PC-9 (cell line): ENCODE measurements around the gene ARFGAP1. TPM values are rescaled to one million over a fixed set of nuclear protein-coding genes. Genes with fewer than 3 reads are reported as not detected.
A peak's percentile ranks its signal among the peaks of the same experiment; 100 is the strongest.

ENCODE experiments used
- BruUV-seq: library from RNA; stranded (reverse); fragments of 400-500 nt; replicated peaks from 2 replicates; lab custom pipeline; 2021; lab: Mats Ljungman, UMichigan
- CTCF ChIA-PET: fragments of 300-600 bp; sonication (Branson Sonifier 250); formaldehyde crosslinking; loops from one replicate; lab custom pipeline; 2022; ENCODE audit warnings: antibody characterized with exemption; lab: Charles Lee
- POLR2A ChIA-PET: fragments of 300-600 bp; sonication (Branson Sonifier 250); formaldehyde crosslinking; loops from one replicate; lab custom pipeline; 2022; ENCODE audit warnings: antibody characterized with exemption; ENCODE audit not compliant: unreplicated experiment; lab: Charles Lee
- DNase-seq, 2 experiments: peaks; one replicate each; pipeline versions ENCODE4 v3.0.0 to v3.0.0-alpha.2; 2015 to 2022; ENCODE audit warnings: mixed read lengths in 1 of 2
- H2AFZ ChIP-seq: fragments of 200-600 bp; sonication (generic); 2 replicates; pipeline ENCODE4 v1.8.1; 2017; ENCODE audit warnings: antibody characterized with exemption
- H3F3A ChIP-seq: fragments of 200-600 bp; sonication (generic); 2 replicates; pipeline ENCODE4 v1.8.1; 2017; ENCODE audit warnings: antibody characterized with exemption, mild to moderate bottlenecking, low read depth; ENCODE audit not compliant: insufficient read depth
- H3K27ac ChIP-seq: fragments of 200-600 bp; sonication (generic); 2 replicates; pipeline ENCODE4 v1.6.1; 2016; ENCODE audit warnings: mixed run types
- H3K27me3 ChIP-seq: fragments of 200-600 bp; sonication (generic); 2 replicates; pipeline ENCODE4 v1.6.1; 2016; ENCODE audit warnings: low read depth, mixed run types; ENCODE audit not compliant: insufficient read depth
- H3K36me3 ChIP-seq: fragments of 200-600 bp; sonication (generic); 2 replicates; pipeline ENCODE4 v1.6.1; 2016; ENCODE audit warnings: low read depth, mixed run types
- H3K4me1 ChIP-seq: fragments of 200-600 bp; sonication (generic); replicated peaks from 2 replicates; pipeline ENCODE4 v1.6.1; 2016; ENCODE audit warnings: mixed run types; ENCODE audit not compliant: insufficient read depth
- H3K4me2 ChIP-seq: fragments of 200-600 bp; sonication (generic); 2 replicates; pipeline ENCODE4 v1.6.1; 2017; ENCODE audit warnings: mixed run types
- H3K4me3 ChIP-seq: fragments of 200-600 bp; sonication (generic); 2 replicates; pipeline ENCODE4 v1.6.1; 2016; ENCODE audit warnings: mixed run types
- H3K79me2 ChIP-seq: fragments of 200-600 bp; sonication (generic); 2 replicates; pipeline ENCODE4 v1.6.1; 2017; ENCODE audit warnings: low read depth, mixed run types
- H3K9me2 ChIP-seq: fragments of 200-600 bp; sonication (generic); 2 replicates; pipeline ENCODE4 v1.8.1; 2017; ENCODE audit warnings: mild to moderate bottlenecking; ENCODE audit not compliant: insufficient read depth
- H3K9me3 ChIP-seq: fragments of 200-600 bp; sonication (generic); 2 replicates; pipeline ENCODE4 v1.8.1; 2016; ENCODE audit warnings: low read depth; ENCODE audit not compliant: insufficient read depth
- H4K20me1 ChIP-seq: fragments of 200-600 bp; sonication (generic); 2 replicates; pipeline ENCODE4 v1.8.1; 2017; ENCODE audit not compliant: insufficient read depth
- EZH2 ChIP-seq: fragments of 200-600 bp; sonication (generic); IDR thresholded peaks from 2 replicates; pipeline ENCODE4 v1.8.0; 2017; ENCODE audit warnings: antibody characterized with exemption, low read depth
- intact Hi-C: fragments of 100-400 bp; cut with micrococcal nuclease; formaldehyde crosslinking; loops from one replicate; pipeline ENCODE4 v1.10.0; 2022; ENCODE audit not compliant: unreplicated experiment
- total RNA-seq: library from RNA; stranded (reverse); gene quantifications from 2 replicates; pipeline ENCODE4 v1.2.3, GENCODE V29; 2021
- TF ChIP-seq, protein P1 (sequence below): fragments of 200-600 bp; sonication (generic); conservative IDR thresholded peaks from 2 replicates; pipeline ENCODE4 v1.6.1; 2017; ENCODE audit warnings: mixed run types, antibody characterized with exemption, mild to moderate bottlenecking, moderate library complexity

The ARFGAP1 gene
- total RNA-seq, 1 experiment from 2014 or later, result 89.0 TPM

DNA sequence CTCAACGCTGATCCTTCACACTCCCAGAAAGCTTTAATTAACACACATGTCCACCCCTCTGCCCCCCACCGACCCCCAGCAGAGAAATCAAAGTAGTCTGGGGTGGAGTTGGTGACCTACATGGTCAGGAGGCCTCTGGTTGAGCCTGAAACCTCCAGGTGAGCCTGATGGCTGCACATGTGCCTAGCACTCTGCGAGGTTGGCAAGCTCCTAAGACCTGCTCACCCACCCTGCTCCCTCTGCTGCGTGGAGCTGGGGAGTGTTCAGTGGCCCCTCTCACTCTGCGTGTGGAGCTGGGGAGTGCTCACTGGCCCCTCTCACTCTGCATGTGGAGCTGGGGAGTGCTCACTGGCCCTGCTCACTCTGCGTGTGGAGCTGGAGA is 48.8 kb upstream of the ARFGAP1 start:
- TF ChIP-seq, protein P1, sequence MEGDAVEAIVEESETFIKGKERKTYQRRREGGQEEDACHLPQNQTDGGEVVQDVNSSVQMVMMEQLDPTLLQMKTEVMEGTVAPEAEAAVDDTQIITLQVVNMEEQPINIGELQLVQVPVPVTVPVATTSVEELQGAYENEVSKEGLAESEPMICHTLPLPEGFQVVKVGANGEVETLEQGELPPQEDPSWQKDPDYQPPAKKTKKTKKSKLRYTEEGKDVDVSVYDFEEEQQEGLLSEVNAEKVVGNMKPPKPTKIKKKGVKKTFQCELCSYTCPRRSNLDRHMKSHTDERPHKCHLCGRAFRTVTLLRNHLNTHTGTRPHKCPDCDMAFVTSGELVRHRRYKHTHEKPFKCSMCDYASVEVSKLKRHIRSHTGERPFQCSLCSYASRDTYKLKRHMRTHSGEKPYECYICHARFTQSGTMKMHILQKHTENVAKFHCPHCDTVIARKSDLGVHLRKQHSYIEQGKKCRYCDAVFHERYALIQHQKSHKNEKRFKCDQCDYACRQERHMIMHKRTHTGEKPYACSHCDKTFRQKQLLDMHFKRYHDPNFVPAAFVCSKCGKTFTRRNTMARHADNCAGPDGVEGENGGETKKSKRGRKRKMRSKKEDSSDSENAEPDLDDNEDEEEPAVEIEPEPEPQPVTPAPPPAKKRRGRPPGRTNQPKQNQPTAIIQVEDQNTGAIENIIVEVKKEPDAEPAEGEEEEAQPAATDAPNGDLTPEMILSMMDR, result no peak
- TF ChIP-seq EZH2, result no peak
- Histone ChIP-seq H2AFZ (no peak overlapping the region), H3K27me3 (peaks cover 17% of the 10 kb centered on the region), H3F3A (peaks cover 33% of the 10 kb centered on the region), H3K9me2 (no peaks in the 10 kb centered on the region), H3K9me3 (no peaks in the 10 kb centered on the region), H4K20me1 (0 out of 2 replicates have a peak, but pooled peaks cover 4% of the 10 kb centered on the region), H3K4me3 (no peak overlapping the region), H3K4me2 (no peak overlapping the region), H3K27ac (no peak overlapping the region), H3K79me2 (no peaks in the 10 kb centered on the region), H3K36me3 (no peaks in the 10 kb centered on the region), H3K4me1 (peaks cover 44% of the 10 kb centered on the region)
- no peak for DNase-seq
- ChIA-PET CTCF (interaction anchor here (0.9 to 2.3 kb wide), 10 partner anchors 9 to 85 kb away, joined by 4 to 13 read pairs (median 8); partner anchors contain the start of gene ARFGAP1), POLR2A (interaction anchor here (0.5 to 0.7 kb wide), 2 partner anchors 11 to 12 kb away, joined by 3 to 11 read pairs; no protein-coding TSS in a partner anchor)
- BruUV-seq, result no TSS peak
- intact Hi-C loops, result loop anchor here (1.0 to 5.0 kb wide), 3 partner anchors 8 to 68 kb away; partner anchors contain the start of gene COL20A1

DNA sequence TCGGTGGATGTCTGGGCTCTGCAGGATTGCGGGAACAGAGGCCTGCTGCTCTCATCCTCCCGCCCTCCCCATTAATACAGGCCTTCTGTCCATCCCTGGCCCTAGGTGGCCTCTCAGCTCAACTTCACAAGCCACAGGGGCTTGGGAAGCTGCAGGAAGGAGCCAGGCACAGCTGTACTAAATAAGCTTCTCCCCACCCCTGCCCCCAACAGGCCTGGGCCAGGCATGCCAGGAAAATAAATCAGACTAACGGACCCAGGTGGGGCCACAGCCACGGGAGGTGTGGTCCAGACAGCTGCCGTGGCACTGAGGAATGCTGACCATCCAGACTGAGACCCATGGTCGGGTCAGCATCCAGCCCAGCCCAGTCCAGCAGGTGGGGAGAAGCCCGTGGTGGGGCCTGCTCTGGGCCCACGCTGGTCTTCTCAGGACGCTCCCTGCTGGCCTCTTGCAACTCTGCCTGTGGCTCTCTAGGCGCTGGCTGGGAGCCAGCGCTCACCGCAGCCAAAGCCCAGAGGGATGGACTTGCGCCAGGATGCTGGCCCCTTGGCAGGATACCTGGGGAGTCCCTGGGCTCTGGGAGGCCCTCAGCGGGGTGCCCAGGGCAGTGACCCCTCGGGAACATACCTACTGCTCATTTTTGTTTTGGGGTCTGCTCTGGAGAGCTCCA is 48.1 kb upstream of the ARFGAP1 start:
- peak; percentile 77 to 96 for DNase-seq
- 0 out of 2 replicates have a peak, but pooled peaks cover 4% of the 10 kb centered on the region for H4K20me1 ChIP-seq
- H3F3A ChIP-seq, result peaks cover 33% of the 10 kb centered on the region
- no peak overlapping the region for H2AFZ ChIP-seq
- no peaks in the 10 kb centered on the region for H3K36me3 ChIP-seq
- H3K9me2 ChIP-seq, result no peaks in the 10 kb centered on the region
- no peak overlapping the region for H3K27ac ChIP-seq
- CTCF ChIA-PET, result interaction anchor here (0.6 to 2.3 kb wide), 6 partner anchors 8 to 48 kb away, joined by 3 to 13 read pairs (median 8); partner anchors contain the start of gene ARFGAP1
- peaks cover 44% of the 10 kb centered on the region for H3K4me1 ChIP-seq
- POLR2A ChIA-PET, result interaction anchor here (0.5 kb wide), 1 partner anchor 13 kb away, joined by 3 read pairs; no protein-coding TSS in a partner anchor
- no peaks in the 10 kb centered on the region for H3K79me2 ChIP-seq
- intact Hi-C loops, result loop anchor here (1.0 to 5.0 kb wide), 3 partner anchors 8 to 68 kb away; partner anchors contain the start of gene COL20A1
- peaks cover 15% of the 10 kb centered on the region for H3K27me3 ChIP-seq
- H3K4me3 ChIP-seq, result no peak overlapping the region
- BruUV-seq, result no TSS peak
- H3K9me3 ChIP-seq, result no peaks in the 10 kb centered on the region
- TF ChIP-seq, protein P1, result peak; percentile 52; the same call in 1 of the 2 replicates
- TF ChIP-seq EZH2, result no peak
- H3K4me2 ChIP-seq, result peak overlapping the region; percentile 36

DNA sequence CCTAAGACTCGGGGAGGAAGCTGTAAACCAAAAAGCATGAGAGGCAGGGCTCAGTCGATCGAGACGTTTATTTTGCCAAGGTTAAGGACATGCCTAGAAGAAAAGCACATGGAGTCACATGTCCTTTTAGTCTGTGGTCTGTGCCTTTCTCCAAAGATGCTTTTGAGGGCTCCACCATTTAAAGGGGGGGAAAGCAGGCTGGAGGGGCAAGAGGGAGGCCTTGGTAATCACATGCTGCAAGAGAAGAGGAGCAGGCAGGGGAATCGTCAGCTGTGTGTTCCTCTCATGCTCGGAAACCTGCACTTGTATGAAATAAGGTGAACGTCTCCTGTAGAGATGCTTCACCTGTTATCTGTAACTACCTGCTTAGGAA is 47.5 kb upstream of the ARFGAP1 start:
- ChIA-PET CTCF (interaction anchor here (0.6 to 1.7 kb wide), 2 partner anchors 20 to 27 kb away, joined by 3 to 6 read pairs; no protein-coding TSS in a partner anchor), POLR2A (no interaction called here)
- Histone ChIP-seq H3K9me2 (no peaks in the 10 kb centered on the region), H3K27ac (no peak overlapping the region), H4K20me1 (0 out of 2 replicates have a peak, but pooled peaks cover 4% of the 10 kb centered on the region), H3K36me3 (no peaks in the 10 kb centered on the region), H3K79me2 (no peaks in the 10 kb centered on the region), H3K27me3 (peaks cover 11% of the 10 kb centered on the region), H3K4me3 (no peak overlapping the region), H3F3A (peaks cover 33% of the 10 kb centered on the region), H3K9me3 (no peaks in the 10 kb centered on the region), H2AFZ (no peak overlapping the region), H3K4me2 (peak overlapping the region; percentile 36), H3K4me1 (peaks cover 44% of the 10 kb centered on the region)
- no peak for DNase-seq
- intact Hi-C loops, result no loop called here
- no TSS peak for BruUV-seq
- TF ChIP-seq, protein P1, result no peak
- no peak for TF ChIP-seq EZH2
